Stimulated activated CD8-positive, alpha-beta memory T cell treated with anti-CD3 and anti-CD28 coated beads, Interleukin-7, amount 100 ng/mL, for 24 hours (primary cell): Measurements from ENCODE around the gene NCEH1.
"Not testable (repeated sequence)": the region's sequence is repeated elsewhere in the genome, so short reads cannot be mapped to it uniquely, and the experiment has no call there.

ENCODE experiments used
- DNase-seq: peaks from one replicate; pipeline ENCODE4 v3.0.0-alpha.2; 2020; ENCODE audit warnings: low read depth

Gene NCEH1, protein sequence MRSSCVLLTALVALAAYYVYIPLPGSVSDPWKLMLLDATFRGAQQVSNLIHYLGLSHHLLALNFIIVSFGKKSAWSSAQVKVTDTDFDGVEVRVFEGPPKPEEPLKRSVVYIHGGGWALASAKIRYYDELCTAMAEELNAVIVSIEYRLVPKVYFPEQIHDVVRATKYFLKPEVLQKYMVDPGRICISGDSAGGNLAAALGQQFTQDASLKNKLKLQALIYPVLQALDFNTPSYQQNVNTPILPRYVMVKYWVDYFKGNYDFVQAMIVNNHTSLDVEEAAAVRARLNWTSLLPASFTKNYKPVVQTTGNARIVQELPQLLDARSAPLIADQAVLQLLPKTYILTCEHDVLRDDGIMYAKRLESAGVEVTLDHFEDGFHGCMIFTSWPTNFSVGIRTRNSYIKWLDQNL

DNA sequence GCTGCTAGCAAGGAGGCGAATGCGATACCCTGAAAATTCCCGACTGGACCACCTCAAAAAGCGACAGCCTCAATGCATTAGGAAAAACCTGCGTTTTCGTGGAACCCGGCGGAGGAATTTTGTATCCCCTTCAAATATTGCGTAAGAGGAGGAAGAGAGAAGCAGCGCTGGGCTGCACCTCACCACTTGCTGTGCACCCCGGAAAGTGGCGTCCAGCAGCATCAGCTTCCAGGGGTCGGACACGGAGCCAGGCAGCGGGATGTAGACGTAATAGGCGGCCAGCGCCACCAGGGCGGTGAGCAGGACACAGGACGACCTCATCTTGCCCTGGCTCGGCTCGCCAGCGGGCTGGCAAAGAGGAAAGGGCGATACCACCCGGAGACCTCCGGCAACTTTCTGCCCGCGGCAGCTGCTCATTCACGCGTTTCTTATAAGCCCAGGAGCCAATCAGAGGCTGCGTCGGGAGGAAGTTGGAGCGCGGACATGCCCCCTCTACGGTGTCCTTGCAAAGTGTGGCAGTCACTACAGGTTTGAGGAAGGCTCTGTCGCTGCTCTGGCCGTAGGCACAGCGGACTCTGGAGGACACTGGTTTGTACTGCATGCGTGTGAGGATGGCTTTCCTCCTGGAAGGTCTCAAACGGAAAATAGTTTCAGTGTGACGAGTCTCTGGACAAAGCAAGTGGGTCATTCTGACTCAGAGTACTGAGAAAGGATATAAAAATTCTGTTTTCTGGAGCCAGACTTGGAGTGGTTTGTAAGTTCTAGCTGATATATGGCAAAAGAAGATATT lies at the start of gene NCEH1:
Gene NCEH1, minus strand, starts transcription at position 404 of the 790 bp plus-strand sequence. Its CDS starts 83 bp downstream, at position 321.
- peak; percentile 41 for DNase-seq

DNA sequence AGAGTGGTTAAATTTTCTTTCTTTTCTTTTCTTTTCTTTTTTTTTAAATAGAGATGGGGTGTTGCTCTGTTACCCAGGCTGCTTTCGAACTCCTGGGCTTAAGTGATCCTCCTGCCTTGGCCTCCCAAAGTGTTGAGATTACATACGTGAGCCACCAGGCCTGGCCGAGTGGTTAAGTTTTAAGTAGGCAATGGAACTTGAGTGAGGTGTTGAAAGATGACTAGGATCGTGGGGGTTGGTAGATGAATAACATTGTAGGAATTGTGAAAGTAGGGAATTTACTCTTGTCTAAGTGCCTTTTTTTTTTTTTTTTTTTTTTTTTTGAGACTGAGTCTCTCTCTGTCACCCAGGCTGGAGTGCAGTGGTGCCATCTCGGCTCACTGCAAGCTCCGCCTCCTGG lies 49.5 kb upstream of the NCEH1 start:
- DNase-seq: not testable (repeated sequence)

DNA sequence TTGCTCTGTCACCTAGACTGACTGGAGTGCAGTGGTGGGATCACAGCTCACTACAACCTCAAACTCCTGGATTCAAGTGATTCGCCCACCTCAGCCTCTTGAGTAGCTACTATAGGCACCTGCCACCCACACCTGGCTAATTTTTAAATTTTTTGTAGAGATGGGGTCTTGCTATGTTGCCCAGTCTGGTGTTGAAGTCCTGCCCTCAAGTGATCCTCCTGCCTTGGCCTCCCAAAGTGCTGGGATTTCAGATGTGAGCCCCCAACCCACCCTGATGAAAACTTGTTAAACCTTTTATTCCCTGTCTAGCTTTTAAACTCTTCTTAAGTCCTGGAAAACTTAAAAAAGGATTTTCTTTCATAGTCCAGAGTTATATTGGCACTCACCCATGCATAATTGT lies 42.3 kb upstream of the NCEH1 start:
- DNase-seq: no peak

DNA sequence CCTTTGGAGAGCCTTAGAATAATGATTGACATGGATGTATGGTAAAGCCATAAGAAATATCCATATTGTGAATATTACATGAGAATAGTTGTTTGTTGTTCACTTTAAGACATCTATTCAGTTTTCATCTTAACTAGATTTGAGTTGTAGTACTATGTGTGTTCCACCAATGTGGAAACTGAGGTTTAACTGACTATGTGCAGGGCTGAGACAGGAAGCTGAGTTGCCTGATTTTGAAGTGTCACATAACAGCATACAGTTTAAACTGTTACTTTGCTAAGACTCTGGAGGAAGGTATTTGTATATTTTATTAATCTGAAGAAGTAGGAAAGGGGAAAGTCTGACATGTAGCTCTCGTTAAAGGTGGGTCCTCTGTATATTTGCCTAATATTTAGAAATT lies 41.8 kb upstream of the NCEH1 start:
- no peak for DNase-seq

DNA sequence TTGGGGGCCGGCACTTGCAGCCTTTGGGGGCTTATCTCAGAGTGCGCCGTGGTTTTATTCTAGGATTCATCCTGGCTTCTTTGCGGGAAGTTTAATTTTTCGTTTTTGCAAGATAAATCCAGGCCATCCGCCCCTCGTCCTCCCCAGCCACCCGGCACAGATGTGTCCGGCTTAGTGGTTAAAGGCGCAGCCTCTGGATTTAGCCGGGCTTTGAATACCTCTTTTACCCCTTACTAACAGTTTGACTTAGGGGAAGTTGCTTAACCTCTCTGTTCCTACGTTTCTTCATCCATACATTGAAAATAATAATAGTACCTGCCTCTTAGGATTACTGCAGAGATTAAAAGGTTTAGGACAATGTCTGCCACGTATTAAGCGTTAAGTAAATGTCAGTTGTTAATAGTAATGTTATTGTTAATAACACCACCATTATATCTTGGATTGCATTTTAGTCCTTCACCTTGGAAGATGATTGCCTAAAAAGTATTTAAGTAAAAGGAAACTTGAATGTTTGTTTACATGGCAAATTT lies 40.4 kb upstream of the NCEH1 start:
- DNase-seq: no peak

DNA sequence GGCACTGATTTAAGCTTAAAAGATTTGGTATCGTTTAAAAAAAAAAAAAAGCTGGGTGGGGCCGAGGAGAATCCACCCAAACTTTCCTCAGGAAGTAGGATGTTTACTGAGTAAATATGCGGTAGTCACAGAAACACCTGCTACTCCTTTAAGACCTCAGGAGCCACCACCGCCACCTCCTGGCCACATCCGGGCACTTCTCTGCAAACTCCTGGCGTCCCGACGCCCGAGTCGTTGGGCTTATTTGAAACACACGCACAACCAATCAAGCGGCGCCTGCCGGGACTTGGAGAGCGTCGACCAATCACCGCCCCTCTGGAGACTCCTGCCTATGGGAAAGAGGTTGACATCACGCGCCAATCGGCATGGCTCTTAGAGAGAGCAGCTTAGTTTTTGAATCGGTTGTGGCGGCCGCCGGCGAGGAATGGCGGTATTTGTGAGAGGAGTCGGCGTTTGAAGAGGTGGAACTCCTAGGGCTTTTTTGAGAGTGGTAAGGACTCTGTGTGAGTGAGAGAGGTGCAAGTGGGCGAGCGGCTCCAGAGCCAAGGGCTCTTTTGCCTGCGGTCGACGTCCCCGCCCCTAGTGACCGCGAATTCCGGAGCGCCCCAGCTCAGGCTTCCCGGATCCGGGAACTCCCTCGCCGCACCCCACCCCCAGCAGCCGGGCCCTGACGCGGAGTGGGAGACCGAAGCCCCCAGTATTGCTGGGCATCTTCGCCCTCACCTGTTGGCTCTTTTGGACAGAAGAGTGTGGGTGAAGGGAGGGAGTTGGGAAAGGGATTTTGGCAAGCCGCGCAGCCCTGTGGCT lies 39.7 kb upstream of the NCEH1 start, which contains the start of gene ECT2:
Gene ECT2, plus strand, starts transcription at position 359 of the 807 bp plus-strand sequence. CDS start 3,805 bp downstream, outside the sequence.
- peak; percentile 93 for DNase-seq

DNA sequence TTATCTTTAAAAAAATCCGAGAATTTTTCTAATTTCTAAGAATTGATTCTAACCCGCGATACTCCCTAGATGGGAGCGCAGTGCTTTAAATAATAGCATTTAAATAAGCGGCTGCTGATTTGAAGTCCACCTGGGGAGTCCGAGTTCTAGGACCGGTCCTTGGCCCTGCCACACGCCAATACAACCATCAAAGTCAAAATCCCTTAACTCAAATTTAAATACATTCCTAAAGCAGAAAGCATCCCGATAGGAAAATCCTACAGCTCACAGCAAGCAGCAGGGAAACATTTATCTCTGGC lies 39.2 kb upstream of the NCEH1 start:
- no peak for DNase-seq

DNA sequence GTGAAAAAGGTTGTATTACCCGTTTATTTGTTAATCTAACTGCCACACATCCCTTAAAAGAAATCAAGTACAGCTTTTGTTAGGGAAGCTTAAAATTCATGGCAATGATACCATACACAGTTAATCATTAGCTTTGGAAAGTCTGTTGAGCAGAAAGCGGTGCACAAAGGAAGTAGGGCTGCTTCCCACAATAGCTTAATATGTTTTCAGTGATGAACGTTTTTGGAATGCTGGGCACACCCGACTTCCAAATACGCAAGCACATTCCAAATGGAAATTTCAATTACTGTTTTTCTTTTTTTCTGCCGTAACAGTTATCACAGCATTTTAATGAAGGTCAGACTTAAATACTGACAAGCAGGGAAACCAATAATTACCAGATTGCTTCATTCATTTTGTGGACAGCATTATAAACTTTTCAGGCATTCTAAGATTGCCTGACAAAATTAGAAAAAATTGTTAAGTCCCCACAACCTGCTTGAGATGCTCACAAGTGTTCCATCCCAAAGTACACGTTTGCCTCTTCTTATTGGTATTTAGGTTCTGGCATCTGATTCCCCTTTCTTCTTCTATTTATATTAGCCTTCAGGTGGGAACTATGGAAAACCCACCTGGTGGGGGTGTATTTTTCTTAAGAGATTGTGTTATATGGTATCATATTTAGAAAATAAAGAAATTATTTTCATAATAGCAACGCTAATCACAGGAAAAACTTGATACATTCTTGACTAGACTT lies 38.5 kb upstream of the NCEH1 start:
- DNase-seq: no peak

DNA sequence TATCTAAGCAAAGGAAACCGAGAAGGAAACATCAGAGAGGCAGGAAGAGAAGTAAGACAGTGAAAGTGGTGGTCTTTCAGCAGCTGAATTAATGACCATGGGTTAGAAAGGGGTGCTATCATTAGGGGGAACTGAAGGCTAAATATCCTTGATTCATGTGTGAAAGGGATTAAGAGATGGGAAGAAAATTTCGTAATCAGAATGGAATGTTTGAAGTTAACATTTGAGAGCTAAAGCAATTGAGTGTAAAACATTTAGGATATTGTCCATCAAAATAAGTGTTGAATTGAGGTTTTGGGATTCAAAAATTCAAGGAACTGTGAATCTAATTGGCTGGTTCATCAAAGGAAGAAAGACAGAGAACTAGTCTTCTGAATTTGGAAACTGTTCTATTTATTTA lies 35.6 kb upstream of the NCEH1 start:
- no peak for DNase-seq

DNA sequence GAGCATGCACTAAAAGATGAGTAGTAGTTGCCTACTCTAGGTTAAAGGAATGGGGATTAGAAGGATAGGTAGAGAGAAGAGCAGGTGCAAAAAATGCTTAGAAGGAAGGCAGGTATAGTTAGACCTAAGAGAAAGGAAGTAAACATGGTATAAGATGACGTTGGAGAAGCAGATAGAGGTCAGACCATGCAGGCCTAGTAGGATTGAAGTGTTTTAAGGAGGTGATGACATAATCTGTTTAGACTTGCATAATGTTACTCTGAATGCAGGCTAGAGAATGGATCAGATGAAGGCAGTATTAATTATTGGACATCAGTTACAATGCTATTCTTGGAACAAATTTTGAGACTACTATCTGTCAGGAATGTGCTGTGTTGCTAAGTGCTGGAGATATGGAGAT lies 28.6 kb upstream of the NCEH1 start:
- DNase-seq: no peak

DNA sequence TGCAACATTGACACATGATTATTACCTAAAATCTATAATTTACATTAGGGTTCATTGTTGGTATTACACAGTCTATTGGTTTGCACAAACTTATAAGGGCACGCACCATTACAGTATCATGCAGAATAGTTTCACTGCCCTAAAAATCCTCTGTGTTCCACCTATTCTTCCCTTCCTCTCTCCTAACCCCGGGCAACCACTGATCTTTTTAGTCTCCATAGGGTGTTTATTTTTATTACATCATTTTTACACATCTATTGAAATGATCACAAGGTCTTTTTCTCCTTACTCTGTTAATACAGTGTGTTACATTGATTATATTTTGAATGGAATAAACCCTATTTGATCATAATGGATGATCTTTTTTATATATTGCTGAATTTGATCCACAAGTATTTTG lies 24.1 kb upstream of the NCEH1 start:
- DNase-seq: no peak

DNA sequence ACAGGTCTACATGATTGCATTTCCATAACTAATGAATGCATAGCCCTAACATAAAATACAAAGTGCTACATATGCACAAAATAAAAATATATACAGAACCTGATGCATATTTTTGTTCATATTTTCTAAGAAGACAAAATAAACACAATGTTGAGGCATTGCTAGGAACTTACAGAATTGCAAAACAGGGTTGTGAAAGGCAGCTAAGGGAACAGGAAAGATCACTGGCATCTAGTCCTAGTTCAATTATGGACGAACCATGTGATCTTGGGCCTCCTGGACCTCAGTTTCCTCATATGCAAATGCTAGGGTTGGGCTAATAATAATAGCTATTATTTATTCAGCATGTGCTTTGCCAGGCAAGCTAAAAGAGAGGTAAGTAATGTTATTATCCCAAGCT lies 15.5 kb upstream of the NCEH1 start:
- DNase-seq: no peak

DNA sequence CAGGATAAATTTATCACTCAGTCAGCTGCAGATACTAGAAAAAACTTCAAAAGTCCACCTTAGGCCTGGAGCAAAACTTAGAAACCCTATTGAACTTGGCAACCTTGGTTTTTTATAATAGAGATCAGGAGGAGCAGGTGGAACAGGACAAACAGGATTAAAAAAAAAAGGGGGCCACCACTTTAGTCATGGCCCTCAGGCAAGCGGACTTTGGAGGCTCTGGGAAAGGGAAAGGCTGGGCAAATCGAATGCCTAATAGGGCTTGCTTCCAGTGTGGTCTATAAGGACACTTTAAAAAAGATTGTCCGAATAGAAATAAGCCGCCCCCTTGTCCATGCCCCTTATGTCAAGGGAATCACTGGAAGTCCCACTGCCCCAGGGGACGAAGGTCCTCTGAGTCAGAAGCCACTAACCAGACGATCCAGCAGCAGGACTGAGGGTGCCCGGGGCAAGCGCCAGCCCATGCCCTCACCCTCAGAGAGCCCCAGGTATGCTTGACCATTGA lies 11.7 kb upstream of the NCEH1 start:
- not testable (repeated sequence) for DNase-seq

DNA sequence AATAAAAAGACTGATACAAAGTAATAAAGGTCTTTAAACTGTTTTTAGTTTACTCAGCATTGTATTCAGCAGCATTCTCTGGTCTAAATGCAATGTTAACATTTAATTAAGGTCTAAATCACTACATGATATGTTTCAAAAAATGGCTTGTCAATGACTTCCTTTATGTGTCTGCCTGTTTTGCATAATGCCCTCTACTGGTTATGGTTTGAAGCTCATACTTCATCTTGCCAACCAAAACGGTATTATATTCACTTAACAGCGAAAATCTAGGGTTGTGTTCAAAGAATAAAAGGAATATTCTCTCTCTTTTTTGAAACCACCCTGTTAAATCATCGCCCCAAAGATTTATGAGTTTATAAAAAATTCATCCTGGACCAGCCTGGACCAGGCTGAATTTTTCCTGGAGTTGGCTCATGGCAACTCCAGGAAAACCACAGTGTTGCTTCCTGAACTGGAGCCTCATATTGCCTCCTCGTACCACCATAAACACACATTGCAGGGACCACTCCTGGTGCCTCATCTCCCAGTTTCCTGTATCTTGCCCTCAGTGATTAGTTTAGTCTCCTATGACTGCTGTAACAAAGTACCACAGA lies 6.7 kb upstream of the NCEH1 start:
- no peak for DNase-seq

DNA sequence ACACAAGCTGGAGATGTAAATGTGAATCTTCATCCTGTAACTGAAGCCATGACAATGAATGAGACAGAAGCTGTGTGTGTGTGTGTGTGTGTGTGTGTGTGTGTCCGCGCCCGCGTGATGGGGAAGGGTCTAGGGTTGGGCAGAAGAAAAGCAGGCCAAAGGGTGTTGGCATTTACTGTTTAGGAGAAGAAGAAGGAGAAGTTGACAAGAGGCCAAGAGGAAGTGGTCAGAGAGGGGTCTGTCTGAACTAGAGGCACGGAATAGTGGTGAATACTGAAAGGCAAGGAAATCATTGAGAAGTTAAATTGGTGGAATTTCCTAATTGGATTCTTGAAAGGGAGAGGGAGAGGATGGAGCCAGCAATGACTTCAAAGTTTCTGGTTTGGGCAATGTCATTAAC lies 5.6 kb upstream of the NCEH1 start:
- no peak for DNase-seq

DNA sequence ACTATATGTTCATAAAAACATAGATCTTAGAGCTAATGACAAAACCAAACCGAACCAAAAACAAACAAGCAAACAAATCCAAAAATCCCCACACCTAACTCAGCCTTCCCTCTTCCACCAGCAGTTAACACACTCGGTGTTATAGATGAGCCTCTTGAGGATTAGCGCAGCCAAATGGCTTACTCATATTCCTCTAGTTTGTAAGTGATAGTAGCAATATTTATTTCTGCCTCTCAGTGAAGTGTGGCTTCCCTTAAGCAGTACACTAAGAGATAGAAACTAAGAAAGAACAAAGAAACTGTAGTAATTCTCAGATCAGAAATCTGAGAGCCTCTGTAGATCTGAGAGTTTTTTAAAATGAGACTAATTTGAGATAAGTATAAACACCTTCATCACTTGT lies 2.4 kb upstream of the NCEH1 start:
- DNase-seq: no peak

DNA sequence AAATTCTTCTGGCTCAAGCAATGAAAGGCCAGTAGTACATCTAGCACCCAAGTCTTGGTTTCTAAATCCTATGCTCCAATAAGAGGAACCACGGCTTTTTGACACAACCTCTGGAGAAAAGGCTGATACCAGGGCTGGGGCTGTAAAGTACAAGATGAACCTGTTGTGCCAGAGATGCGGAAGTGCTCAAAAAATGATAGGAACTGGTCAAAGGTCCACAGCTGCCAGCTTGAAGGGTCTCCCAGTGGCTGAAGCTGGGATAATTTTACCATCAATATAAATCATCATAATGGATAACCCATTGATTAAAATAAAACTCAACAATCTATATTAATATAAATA lies 558 bp upstream of the NCEH1 start:
- no peak for DNase-seq

DNA sequence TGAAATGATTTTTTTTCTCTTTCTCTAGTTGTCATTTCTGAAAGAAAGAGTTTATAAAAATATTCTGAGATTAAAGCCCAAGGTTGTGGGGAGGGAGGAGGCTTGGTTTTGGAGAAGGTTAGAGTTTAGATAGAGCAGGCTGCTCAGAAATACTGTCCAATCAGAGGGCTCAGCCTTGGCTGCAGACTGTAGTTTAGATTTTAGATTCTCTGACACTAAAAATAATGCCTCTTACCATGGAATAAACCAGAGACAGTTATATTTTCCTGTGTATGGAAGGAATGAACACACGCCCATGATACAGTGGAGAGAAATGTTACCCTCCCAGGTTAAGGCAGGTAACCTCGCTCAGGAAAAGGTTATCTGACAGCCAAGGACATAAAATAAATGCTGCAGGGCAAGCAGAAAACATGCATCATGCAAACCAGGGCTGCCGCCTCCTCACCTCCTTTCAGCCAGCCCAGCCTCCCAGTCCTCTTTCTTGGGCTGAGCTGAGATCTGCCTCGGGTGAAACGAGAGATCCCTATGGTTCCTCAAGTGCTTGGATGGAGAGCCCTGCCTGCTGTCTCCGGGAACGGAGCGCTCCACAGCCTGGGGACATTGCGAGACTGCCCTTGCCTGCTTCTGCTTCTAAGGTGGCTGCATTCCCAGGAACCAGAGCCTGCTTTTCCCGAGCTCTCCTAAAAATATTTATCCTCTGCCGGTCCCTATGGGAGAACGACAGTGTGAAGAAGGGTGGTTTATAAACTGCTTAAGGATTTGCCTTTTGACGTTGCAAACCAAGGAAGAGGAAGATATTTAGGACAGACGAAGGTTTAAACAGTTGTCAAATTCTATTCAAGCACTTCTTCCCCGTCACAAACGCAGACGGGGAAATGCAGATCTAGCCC lies 848 bp downstream of the NCEH1 start:
- DNase-seq: no peak

DNA sequence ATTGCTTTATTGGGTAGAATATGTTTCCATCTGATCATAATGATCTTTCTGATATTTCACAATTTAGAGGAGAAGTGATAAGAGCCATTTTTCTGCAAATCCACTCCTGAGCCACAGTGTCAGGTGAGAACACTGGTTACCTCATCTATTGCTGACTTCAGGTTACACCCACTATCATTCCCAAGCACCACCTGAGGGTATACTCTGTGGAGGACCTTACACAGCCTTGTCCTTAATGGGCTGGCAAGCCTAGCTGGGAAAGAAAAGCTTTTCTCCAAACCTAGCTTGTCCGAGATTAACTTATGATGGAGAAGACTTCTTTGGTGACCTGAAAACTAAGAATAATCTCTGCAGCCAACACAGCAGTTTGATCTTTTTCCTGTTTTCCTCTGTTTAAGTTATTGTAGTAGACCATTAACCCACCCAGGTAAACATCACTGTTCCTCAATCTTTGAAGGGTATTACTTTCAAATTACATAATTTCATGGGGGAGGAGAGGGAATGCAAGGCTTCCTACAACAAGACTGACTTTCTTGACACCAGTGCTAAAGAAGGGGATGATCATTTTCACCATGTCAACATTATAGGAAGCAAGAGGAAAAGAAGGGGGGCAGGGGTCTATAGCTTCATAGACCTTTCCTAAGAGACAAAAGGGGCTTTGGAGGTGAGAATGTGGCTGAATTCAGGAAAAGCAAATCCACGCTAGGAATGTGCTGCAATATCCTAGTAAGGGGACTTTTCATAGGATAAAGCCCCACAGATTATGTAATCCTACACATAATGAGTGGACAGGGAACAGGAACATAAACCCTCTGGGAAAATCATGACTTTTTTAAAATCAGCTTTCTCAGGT lies 1.7 kb downstream of the NCEH1 start:
- DNase-seq: no peak
